Omental fat pad (tissue), 4 donors: ENCODE results near the gene PPP6R2. TPM values are rescaled to one million over a fixed set of nuclear protein-coding genes. Genes with fewer than 3 reads are reported as not detected.

Experiments
- ATAC-seq: fragments of 150-250 bp; one replicate; pipeline ENCODE4 v1.9.1; 2016; ENCODE audit warnings: mild to moderate bottlenecking, moderate library complexity; ENCODE audit not compliant: low FRiP score
- DNase-seq: peaks from one replicate; pipeline ENCODE4 v3.0.0-alpha.2; 2019; ENCODE audit warnings: low spot score
- total RNA-seq, 4 donors: library from RNA; depleted of rRNA; stranded (reverse); fragments of >200 nt; gene quantifications; one replicate each; pipeline ENCODE4 v1.1.0, GENCODE V29; 2016
- TF ChIP-seq, protein P1 (sequence below), 3 donors: fragments of 450-650 bp; IDR thresholded peaks; one replicate each; pipeline ENCODE4 v1.5.1; 2016 to 2017; ENCODE audit warnings: antibody characterized with exemption in 3 of 3, mild to moderate bottlenecking in 3 of 3, moderate library complexity in 2 of 3

The PPP6R2 gene
- total RNA-seq, 4 donors from 2014 or later = 35.6 to 64.6 (median 41.7) TPM

DNA sequence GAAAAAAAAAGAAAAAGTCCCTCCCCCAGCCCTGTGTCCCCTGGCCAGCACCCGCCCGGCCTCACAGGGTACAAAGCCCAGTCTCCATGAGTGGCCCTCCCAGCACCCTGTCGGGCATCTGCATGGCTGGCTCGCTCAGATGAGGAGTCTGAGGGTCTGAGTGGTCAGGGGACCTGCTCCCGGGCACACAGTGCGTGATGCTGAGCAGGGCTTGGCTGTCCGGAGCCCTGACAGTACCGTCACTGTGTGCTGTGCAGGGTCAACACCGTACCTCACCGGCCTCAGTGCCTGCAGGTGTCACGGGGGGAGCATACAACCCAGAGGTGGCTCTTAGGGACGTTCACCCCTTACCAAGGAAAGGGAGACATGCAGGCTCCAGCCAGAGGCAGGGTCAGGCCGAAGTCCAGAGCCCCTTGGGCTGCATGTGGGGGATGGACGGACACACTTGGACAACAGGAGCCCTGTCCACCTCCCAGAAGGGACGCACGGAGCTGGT is 32.1 kb upstream of the PPP6R2 start:
- DNase-seq (no peak), ATAC-seq (no peak)
- TF ChIP-seq, protein P1, sequence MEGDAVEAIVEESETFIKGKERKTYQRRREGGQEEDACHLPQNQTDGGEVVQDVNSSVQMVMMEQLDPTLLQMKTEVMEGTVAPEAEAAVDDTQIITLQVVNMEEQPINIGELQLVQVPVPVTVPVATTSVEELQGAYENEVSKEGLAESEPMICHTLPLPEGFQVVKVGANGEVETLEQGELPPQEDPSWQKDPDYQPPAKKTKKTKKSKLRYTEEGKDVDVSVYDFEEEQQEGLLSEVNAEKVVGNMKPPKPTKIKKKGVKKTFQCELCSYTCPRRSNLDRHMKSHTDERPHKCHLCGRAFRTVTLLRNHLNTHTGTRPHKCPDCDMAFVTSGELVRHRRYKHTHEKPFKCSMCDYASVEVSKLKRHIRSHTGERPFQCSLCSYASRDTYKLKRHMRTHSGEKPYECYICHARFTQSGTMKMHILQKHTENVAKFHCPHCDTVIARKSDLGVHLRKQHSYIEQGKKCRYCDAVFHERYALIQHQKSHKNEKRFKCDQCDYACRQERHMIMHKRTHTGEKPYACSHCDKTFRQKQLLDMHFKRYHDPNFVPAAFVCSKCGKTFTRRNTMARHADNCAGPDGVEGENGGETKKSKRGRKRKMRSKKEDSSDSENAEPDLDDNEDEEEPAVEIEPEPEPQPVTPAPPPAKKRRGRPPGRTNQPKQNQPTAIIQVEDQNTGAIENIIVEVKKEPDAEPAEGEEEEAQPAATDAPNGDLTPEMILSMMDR (IDR thresholded peaks at IDR 0.05) = no peak

DNA sequence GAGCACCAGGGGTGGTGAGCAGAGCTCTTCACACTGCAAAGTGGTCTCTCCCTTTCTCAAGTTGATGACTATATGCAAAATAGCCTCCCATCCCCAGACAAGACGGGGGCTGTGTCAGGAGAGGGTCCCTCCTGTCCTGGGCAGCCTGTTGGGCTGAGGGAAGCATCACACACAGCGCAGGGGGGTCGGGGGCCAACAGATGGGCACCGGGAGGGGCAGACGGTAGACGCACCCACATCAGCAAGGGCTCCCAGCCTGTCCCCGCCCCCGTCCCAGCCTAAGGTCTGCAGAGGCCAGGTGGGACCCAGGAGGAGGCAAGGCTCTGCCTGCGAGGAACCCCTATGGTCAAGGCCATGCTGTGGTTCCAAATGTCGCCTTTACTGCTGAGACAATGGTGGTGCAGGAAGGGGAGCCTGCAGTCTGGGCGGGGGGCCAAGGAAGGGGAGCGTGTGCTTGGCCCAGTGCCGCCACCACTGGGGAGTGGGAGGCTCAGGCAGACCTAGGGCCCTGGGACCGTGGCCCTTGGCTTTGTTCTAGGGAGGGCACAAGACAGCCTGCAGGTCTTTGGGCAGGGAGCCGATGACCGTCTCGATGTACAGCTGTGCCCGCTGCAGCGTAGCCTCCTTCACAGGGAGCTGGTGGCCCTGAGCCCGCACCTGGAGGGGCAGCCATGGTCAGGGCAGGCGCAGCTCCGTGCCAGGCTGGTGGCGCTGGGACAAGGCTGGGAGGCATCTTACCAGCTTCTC is 31.3 kb upstream of the PPP6R2 start:
- DNase-seq (no peak), ATAC-seq (no peak)
- TF ChIP-seq, protein P1 (IDR thresholded peaks at IDR 0.05) = no peak

DNA sequence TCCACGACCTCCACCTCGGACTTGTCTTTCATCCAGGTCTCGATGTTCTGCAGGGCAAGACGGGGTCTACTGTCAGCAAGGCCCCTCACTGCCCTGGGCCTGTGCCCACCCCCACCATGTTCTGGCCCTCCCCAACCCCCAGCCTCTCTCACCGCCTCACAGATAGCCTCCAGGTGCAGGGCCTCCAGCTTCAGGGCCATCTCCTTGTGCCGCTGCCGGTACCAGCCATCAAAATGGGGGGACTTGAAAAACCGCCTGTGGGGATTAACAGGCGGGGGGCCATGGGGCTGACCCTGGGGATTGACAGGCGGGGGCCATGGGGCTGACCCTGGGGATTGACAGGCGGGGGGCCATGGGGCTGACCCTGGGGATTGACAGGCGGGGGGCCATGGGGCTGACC is 30.8 kb upstream of the PPP6R2 start:
- no peak for DNase-seq
- no peak for ATAC-seq
- TF ChIP-seq, protein P1 (IDR thresholded peaks at IDR 0.05) = no peak

DNA sequence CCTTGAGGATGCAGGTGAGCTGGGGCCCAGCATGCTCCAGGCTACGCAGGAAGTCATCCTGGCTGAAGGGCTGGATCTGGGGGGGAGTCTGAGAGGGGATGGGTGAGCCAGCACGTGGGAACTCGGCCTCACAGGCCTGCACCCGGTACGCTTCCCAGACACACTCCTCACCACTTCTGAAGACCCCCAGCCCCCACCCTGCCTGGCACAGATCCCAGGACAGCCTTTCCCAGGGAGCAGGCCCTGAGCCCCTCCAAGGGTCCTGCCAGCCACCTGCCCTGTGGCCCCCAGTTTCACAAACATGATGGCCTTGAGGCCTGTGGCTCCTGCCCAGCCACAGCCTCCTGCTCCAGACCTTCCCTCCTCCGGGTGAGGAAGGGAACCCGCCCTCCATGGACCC is 30.1 kb upstream of the PPP6R2 start:
- DNase-seq = no peak
- ATAC-seq = no peak
- TF ChIP-seq, protein P1 (IDR thresholded peaks at IDR 0.05) = no peak

DNA sequence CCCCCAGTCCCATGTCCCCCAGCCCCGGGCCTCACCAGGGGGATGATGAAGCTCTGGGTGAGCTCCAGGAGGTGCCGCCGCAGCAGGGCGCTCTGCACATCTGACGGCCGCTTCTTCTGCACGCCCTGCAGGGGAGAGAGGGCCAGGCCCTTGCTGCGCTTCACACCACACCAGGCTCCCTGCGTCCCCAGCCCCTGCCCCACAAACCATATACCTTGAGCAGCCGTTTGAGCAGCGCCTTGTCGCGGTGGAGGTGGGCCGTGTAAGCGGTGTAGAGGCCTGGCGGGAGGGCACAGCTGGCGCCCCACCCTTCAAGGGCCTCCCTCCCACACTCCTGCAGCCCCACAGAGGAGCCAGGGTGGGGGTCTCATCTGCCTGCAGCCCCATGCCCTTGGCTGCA is 29.5 kb upstream of the PPP6R2 start:
- ATAC-seq = no peak
- no peak for DNase-seq
- TF ChIP-seq, protein P1 (IDR thresholded peaks at IDR 0.05) = no peak

DNA sequence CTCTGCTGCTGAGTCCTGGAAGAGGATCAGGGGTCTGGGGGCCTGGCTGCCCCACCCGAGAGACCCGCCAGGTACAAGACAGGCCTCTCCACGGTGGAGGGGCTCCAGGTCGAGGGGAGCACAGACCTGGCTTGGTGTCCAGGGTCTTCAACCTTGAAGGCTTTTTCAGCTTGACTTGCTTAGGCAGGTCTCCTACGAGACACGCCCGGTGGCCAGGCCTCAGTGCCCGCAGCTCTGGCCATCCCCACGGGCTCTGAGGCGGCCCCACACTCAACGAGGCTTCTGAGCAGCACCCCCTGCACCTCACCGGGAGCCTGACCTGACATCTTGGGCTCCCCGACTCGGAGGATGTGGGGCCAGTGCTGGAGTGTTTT is 29.1 kb upstream of the PPP6R2 start:
- TF ChIP-seq, protein P1 (IDR thresholded peaks at IDR 0.05) = no peak
- ATAC-seq (no peak), DNase-seq (no peak)
